Measurements from ENCODE around the gene CCDC154. TPM values are rescaled to one million over a fixed set of nuclear protein-coding genes. Genes with fewer than 3 reads are reported as not detected.
"Not testable (repeated sequence)": the region's sequence is repeated elsewhere in the genome, so short reads cannot be mapped to it uniquely, and the experiment has no call there.

The CCDC154 gene
- under 1 TPM; 0.24 to 0.56 (median 0.55) TPM for polyA plus RNA-seq

- no peak within 1 kb of the TSS for H3K27ac ChIP-seq (ENCODE audit: low read depth, low read length)
- 71 to 80% (median 77%) methylated on average over 26 to 27 of the region's 27 CpGs for WGBS, 3 donors
Measured at GRCh38 chr16:1443980-1444729, at the start of gene CCDC154. Gene CCDC154 (minus strand): TSS chr16:1444556. CDS start chr16:1444322, 234 bp downstream.

- H3K27ac ChIP-seq (ENCODE audit: low read depth, low read length): no peak overlapping the region
- 0 to 1% (median 0%) methylated on average over 28 to 30 of the region's 30 CpGs for WGBS, 3 donors
Measured at GRCh38 chr16:1493746-1494094, 49.4 kb upstream of the CCDC154 start.

GRCh38 chr16:1492923-1493745 is 48.8 kb upstream of the CCDC154 start, which contains the start of gene TELO2:
Gene TELO2 (plus strand): TSS chr16:1493360. CDS start chr16:1494282, 922 bp downstream.
- WGBS, 3 donors: 1% methylated on average over 44 to 89 of the region's 89 CpGs

GRCh38 chr16:1492082-1492922 is 47.9 kb upstream of the CCDC154 start:
- 64 to 85% (median 82%) methylated on average over 23 of the region's 23 CpGs for WGBS, 3 donors
- H3K27ac ChIP-seq (ENCODE audit: low read depth, low read length): no peak overlapping the region

More at GRCh38 chr16:1492923-1493745, 48.8 kb upstream of the CCDC154 start, which contains the start of gene TELO2:
- peak within 1 kb of the TSS; percentile 21 for H3K27ac ChIP-seq (ENCODE audit: low read depth, low read length)

GRCh38 chr16:1491327-1491726 is 47.0 kb upstream of the CCDC154 start:
- WGBS, 3 donors: 87 to 89% (median 88%) methylated on average over 11 to 12 of the region's 12 CpGs
- no peak overlapping the region for H3K27ac ChIP-seq (ENCODE audit: low read depth, low read length)

- no peak overlapping the region for H3K27ac ChIP-seq (ENCODE audit: low read depth, low read length)
- 88 to 93% (median 92%) methylated on average over 12 of the region's 12 CpGs for WGBS, 3 donors
Measured at GRCh38 chr16:1489077-1489476, 44.7 kb upstream of the CCDC154 start.

- 54 to 80% (median 62%) methylated on average over 19 of the region's 19 CpGs for WGBS, 3 donors
- H3K27ac ChIP-seq (ENCODE audit: low read depth, low read length): no peak within 1 kb of the TSS
Measured at GRCh38 chr16:1488619-1489018, 44.3 kb upstream of the CCDC154 start, which contains the start of gene PTX4. Gene PTX4 (minus strand): TSS chr16:1488944. CDS start chr16:1488909, 35 bp downstream.

GRCh38 chr16:1488054-1488601 is 43.8 kb upstream of the CCDC154 start:
- 79 to 85% (median 82%) methylated on average over 23 to 24 of the region's 24 CpGs for WGBS, 3 donors
- no peak overlapping the region for H3K27ac ChIP-seq (ENCODE audit: low read depth, low read length)

- WGBS, 3 donors: 81 to 90% (median 89%) methylated on average over 39 of the region's 39 CpGs
- no peak overlapping the region for H3K27ac ChIP-seq (ENCODE audit: low read depth, low read length)
Measured at GRCh38 chr16:1487395-1488053, 43.2 kb upstream of the CCDC154 start.

GRCh38 chr16:1486551-1487390 is 42.4 kb upstream of the CCDC154 start:
- WGBS, 3 donors: 72 to 84% (median 82%) methylated on average over 24 to 33 of the region's 33 CpGs

GRCh38 chr16:1485847-1486496 is 41.6 kb upstream of the CCDC154 start:
- no peak overlapping the region for H3K27ac ChIP-seq (ENCODE audit: low read depth, low read length)
- WGBS, 3 donors: 87 to 94% (median 92%) methylated on average over 40 of the region's 40 CpGs

More at GRCh38 chr16:1486551-1487390, 42.4 kb upstream of the CCDC154 start:
- no peak overlapping the region for H3K27ac ChIP-seq (ENCODE audit: low read depth, low read length)

GRCh38 chr16:1481906-1482835 is 37.8 kb upstream of the CCDC154 start:
- WGBS, 3 donors: 67 to 87% (median 81%) methylated on average over 28 of the region's 28 CpGs
- no peak overlapping the region for H3K27ac ChIP-seq (ENCODE audit: low read depth, low read length)

GRCh38 chr16:1478937-1479336 is 34.6 kb upstream of the CCDC154 start:
- 93 to 96% (median 96%) methylated on average over 9 of the region's 9 CpGs for WGBS, 3 donors
- H3K27ac ChIP-seq (ENCODE audit: low read depth, low read length): not testable (repeated sequence)

GRCh38 chr16:1477033-1477432 is 32.7 kb upstream of the CCDC154 start:
- H3K27ac ChIP-seq (ENCODE audit: low read depth, low read length): no peak overlapping the region
- 91 to 93% (median 92%) methylated on average over 10 of the region's 10 CpGs for WGBS, 3 donors

- WGBS, 3 donors: 58 to 63% (median 63%) methylated on average over 15 of the region's 15 CpGs
- no peak overlapping the region for H3K27ac ChIP-seq (ENCODE audit: low read depth, low read length)
Measured at GRCh38 chr16:1475552-1476114, 31.3 kb upstream of the CCDC154 start.
